ENCODE measurements around the gene COL4A2.

COL4A2 gene

DNA sequence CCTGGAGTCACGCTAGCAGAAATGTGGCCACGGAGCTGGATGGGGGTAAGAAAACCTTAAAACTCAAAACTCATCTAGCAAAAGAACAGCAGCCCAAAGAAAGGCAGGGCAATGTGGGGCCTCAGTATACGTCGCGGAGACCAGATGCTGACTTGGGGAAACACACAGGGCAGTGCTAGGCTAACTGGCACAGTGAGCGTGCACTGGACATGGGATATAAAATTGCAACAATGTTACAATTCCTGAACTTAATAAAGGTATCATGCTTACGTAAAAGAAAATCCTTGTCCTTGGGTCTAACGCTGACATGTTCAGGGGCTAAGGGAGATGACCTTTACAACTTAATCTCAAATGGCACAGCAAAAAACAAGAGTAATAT is 40.7 kb upstream of the COL4A2 start:
- TF ChIP-seq, protein P1, sequence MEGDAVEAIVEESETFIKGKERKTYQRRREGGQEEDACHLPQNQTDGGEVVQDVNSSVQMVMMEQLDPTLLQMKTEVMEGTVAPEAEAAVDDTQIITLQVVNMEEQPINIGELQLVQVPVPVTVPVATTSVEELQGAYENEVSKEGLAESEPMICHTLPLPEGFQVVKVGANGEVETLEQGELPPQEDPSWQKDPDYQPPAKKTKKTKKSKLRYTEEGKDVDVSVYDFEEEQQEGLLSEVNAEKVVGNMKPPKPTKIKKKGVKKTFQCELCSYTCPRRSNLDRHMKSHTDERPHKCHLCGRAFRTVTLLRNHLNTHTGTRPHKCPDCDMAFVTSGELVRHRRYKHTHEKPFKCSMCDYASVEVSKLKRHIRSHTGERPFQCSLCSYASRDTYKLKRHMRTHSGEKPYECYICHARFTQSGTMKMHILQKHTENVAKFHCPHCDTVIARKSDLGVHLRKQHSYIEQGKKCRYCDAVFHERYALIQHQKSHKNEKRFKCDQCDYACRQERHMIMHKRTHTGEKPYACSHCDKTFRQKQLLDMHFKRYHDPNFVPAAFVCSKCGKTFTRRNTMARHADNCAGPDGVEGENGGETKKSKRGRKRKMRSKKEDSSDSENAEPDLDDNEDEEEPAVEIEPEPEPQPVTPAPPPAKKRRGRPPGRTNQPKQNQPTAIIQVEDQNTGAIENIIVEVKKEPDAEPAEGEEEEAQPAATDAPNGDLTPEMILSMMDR (IDR thresholded peaks at IDR 0.05; ENCODE audit: borderline replicate concordance, insufficient read depth, low read depth, low read length) = no peak
- no peak overlapping the region for H3K4me3 ChIP-seq (ENCODE audit: low read depth, low read length)

DNA sequence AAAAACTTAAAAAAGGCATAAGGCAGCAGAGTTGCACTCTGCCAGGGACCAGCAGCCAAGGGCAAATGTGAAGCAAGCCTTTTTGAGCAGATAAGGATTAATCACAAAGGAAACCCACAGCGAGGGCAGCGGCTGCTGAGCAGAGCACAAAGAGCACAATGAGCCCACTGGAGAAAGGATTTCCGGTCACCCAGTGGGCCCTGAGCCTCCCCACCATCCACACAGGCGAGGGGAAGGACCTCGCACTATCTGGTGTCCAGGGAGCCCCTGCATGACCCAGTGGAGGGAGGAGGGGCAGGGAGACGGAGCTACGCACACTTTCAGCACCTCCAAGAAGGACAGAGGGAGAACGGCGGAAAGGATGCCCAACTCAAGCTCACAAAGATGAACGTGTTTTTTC is 40.1 kb upstream of the COL4A2 start:
- H3K4me3 ChIP-seq (ENCODE audit: low read depth, low read length) = no peak overlapping the region
- TF ChIP-seq, protein P1 (IDR thresholded peaks at IDR 0.05; ENCODE audit: borderline replicate concordance, insufficient read depth, low read depth, low read length) = no peak

DNA sequence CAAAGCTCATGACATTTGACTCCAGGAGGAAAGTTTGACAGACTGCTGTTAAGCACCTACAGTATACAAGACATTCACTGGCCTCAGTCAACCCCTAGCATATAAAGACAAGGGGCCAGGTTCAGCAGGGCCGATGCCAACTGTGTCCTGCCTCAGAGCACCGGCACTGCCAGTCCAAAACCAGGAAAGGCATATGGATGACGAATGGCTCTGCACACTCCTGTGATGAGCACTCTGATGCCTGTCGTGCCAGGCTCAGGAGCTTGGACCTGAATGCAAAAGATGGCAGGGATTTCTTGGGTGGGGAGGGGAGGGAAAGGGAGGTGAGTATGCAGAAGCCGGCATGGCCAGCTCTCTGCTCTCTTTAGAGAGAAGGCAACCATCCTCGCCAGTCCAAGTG is 39.0 kb upstream of the COL4A2 start:
- H3K4me3 ChIP-seq (ENCODE audit: low read depth, low read length) = no peak overlapping the region
- TF ChIP-seq, protein P1 (IDR thresholded peaks at IDR 0.05; ENCODE audit: borderline replicate concordance, insufficient read depth, low read depth, low read length) = no peak

DNA sequence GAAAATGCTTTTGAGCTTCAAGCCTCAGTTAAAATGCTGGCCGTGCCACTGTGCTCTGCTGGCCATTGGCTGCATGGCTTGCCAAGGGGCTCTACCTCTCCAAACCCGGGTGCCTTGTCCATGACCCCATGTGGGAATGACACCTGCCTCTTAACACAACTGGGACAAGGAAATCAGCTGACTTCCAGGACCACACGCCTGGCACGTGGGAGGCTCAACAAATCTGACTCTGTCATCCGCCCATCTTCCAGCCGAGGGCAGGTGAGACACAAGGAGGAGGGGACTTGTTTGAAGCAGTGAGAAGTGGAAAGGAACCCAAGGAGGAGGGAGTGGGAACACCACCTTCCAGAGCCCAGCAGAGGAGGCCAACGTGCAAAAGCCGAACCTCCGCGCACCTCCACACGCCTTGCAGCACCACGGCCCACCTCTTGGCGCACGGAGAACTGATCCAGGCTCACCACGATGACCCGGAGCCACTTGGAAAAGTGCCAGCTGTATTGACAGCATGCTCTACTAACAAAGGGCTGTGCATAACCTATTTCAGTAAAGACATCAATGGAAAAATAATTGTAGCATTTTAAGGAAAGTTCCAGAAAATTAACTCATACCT is 38.4 kb upstream of the COL4A2 start:
- no peak overlapping the region for H3K4me3 ChIP-seq (ENCODE audit: low read depth, low read length)
- TF ChIP-seq, protein P1 (IDR thresholded peaks at IDR 0.05; ENCODE audit: borderline replicate concordance, insufficient read depth, low read depth, low read length) = no peak

DNA sequence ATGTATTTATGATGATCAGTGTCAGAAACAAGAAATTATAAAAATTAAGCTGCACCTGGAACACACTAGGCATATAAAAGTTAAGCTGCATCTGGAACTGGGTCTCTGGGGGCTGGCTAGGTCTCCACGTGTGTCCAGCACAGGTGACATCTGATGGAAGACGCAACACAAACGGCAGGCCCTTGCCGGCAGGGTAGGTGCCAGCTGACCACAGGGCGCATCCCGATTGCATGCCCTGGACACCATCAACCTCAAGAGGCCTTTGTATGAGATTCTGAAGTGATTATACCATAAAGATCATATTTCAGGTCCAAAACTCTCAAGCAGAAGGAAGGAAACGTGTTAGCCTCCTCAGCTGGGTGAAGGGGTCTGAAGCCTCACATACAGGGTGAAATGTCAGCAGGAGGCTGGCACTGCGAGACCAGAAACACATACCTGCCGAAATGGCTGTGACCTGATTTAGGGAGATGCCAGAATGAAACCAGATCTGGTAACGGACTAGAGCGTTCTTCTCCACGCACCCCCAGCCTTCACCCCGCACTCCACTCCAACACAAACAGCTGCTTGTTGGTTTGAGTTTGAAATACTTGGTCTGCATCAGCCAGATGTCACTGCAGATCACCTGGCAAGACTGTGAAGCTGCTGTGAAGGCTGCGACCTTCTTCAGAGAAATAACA is 37.4 kb upstream of the COL4A2 start:
- TF ChIP-seq, protein P1 (IDR thresholded peaks at IDR 0.05; ENCODE audit: borderline replicate concordance, insufficient read depth, low read depth, low read length) = no peak
- no peak overlapping the region for H3K4me3 ChIP-seq (ENCODE audit: low read depth, low read length)

DNA sequence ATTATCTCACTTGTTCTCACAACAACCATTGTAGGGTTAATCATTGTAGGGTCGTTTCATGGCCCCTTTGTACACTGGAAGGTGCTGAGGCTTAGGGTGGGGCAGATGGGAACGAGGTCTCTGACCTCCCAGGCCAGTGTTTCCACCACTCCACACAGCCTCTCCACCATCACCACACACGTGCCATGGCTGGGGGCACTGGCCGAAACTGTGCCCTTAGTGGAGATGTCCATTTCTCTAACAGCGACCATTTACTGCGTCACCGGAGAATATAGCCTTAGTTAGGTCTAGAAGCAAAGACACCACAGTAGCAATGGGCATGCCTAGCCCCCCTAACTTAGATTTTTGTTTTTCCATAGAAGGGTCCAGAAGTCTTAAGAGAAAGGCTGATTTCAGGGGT is 36.6 kb upstream of the COL4A2 start:
- TF ChIP-seq, protein P1 (IDR thresholded peaks at IDR 0.05; ENCODE audit: borderline replicate concordance, insufficient read depth, low read depth, low read length) = no peak
- no peak overlapping the region for H3K4me3 ChIP-seq (ENCODE audit: low read depth, low read length)

DNA sequence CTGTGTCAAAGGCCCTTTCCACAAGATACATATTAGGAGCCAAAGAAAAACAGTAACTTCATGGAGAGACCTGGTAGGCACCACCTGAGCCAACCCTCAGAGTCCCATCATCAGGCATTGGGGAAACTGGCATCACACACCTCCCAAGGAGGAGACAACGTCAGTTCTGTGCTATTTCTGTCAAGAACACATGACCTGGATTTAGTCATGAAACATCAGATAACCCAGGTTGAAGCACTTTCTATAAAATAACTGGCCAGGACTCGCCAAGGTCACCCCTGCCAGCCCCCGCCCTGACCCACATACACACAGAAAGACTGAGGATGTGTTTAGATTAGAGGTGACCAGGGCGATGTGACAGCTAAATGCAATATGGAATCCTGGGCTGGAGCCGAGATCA is 35.8 kb upstream of the COL4A2 start:
- TF ChIP-seq, protein P1 (IDR thresholded peaks at IDR 0.05; ENCODE audit: borderline replicate concordance, insufficient read depth, low read depth, low read length) = no peak
- no peak overlapping the region for H3K4me3 ChIP-seq (ENCODE audit: low read depth, low read length)
